OCI-M2 (cell line): ENCODE results near the gene CD48.

ENCODE experiments used
- DNase-seq: peaks from one replicate; lab custom pipeline; 2025; ENCODE audit not compliant: unreplicated experiment; lab: John Stamatoyannopoulos, UW

Gene CD48, protein sequence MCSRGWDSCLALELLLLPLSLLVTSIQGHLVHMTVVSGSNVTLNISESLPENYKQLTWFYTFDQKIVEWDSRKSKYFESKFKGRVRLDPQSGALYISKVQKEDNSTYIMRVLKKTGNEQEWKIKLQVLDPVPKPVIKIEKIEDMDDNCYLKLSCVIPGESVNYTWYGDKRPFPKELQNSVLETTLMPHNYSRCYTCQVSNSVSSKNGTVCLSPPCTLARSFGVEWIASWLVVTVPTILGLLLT

GRCh38 chr1:160711602-160712311, at the start of gene CD48:
CD48 (minus strand) TSS chr1:160711822; CDS start chr1:160711763, 59 bp downstream.
- DNase-seq: no peak

GRCh38 chr1:160761046-160761445, 49.4 kb upstream of the CD48 start:
- DNase-seq: no peak

DNA sequence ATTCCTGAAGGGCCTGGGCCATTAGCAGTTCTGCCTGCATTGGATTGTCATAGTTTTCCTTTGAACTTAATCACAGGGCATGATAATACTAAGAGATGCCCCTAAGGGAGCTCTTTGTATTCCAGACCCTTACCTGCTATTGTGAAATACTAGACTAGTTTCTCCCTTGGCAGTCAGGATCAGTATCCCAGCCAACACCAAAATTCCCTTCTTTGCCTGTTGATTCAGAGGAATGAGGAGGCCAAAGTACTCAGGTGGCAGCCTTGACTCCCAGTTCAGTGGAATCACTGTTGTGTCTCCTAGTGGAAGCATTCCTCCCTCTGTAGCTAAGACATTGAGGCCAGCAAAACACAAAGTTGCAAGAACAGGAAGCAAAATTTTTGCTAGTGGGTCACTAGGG, 48.1 kb upstream of the CD48 start:
- no peak for DNase-seq

DNA sequence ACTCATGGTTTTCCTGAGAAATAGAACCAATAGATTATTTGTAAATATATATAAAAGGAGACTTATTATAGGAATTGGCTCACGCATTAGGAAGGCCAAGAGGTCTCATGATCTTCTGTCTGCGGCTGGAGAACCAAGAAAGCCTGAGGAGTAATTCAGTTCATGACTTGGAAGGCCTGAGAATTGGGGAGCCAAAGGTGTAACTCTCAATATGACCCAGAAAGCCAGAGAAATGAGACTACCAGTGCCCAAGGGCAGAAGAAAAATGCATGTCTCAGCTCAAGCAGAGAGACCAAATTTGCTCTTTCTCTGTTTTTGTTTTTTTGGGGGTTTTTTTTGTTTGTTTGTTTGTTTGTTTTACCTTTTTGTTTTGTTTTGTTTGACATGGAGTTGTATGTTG, 46.9 kb upstream of the CD48 start:
- DNase-seq: no peak

GRCh38 chr1:160756849-160757201, 45.2 kb upstream of the CD48 start:
- no peak for DNase-seq

DNA sequence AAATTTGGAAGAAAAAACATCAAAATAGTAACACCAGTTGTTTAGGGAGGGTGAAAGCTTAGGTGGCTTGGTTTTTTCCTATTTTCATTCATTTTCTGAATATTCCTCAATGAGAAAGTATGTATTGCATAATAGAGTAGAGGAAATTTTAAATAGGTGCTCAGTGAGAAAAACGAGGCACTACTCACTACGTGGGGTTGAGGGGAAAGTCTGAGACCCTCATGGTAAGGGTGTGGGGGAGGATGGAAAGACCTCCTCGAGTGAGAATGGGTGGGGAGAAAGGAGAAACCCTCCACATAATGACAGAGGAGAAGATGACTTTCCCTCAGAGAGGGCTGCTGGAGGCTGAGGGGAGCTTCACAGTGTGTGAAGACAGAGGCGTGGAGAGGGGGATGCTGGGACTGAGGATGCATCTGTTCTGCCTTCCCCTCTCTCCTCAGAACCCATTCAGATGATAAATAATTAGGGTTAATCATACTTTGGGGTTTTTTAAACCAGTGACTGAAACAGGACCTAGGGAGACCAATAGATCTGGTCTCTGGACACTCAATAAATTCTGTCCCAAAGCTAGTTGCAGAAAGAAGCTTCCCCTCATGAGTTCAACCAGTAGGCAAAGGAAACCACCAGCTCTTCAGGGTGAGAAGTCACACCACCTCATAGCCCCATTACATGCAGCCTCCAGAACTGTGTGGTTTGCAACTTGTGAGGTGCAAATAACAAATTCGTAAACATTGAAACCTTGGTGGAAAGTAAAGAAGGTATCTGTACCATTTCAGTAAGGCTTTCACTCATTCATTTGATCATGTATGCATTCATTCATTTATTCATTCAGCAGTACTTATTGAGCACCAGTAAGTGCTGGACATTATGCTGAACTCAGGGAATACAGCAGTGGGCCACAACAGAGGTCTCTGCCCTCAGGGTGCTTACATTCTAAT, 44.6 kb upstream of the CD48 start:
- no peak for DNase-seq

DNA sequence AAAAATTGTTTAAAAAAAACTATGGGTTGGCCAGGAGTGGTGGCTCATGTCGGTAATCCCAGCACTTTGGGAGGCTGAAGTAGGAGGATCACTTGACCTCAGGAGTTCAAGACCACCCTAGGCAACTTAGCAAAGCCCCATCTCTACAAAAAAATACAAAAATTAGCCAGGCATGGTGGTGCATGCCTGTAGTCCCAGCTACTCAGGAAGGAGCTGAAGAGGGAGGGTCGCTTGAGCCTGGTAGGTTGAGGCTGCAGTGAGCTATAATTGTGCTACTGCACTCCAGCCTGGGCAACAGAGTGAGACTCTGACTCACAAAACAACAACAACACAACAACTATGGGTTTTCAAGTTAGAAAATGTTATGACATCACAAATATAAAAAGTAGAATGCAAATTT, 43.8 kb upstream of the CD48 start:
- DNase-seq: no peak

DNA sequence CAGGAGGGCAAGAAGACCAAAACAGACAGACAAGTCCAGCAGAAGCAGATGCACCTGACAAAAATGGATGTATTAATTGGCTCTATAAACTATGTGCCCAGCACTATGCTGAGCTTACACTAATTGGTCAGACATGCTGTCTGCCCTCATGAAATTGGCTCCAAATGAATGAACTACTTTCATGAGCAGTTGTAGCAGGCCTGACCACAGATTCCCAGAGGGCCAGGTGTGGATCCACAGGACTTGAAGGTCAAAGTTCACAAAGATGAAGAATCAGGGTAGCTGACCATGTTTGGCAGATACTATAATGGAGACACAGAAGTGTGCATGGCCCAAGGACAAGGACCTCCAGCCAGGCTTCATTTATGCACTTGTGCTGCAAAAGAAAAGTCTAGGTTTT, 42.0 kb upstream of the CD48 start:
- no peak for DNase-seq

DNA sequence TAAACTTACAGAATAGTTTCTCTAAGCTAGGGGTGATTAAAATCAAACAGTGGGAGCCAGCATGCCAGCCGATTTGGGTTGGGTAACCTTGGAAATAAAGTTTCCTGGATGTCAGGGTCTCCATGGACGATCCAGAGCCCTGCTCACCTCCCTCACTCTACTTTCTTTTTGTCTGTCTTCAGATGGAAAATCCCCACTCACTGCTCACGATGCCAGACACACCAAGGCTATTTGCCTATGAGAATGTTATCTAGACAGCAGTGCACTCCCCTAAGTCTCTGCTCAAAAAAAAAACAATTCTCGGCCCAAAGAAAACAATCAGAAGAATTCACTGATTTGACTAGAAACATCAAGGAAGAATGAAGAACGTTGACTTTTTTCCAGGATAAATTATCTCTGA, 41.3 kb upstream of the CD48 start:
- no peak for DNase-seq

DNA sequence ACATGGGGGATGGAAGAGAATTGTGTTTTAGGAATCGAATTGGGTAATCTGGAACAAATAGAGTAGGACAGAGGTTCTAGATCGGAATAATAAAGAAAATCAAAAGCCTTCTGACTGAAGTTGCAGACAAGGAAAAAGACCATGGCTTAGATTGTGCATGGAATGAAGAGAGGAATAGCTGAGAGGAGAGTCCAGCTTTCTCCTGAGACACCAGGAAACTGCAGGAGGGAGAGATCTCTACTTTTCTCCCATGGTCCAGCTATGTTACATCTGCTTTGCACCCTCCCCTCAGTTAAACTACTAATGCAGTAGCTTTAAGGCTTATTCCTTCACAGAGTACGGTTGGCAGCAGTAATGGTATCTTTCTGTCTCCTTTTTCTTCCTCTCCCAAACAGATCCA, 40.8 kb upstream of the CD48 start:
- no peak for DNase-seq

DNA sequence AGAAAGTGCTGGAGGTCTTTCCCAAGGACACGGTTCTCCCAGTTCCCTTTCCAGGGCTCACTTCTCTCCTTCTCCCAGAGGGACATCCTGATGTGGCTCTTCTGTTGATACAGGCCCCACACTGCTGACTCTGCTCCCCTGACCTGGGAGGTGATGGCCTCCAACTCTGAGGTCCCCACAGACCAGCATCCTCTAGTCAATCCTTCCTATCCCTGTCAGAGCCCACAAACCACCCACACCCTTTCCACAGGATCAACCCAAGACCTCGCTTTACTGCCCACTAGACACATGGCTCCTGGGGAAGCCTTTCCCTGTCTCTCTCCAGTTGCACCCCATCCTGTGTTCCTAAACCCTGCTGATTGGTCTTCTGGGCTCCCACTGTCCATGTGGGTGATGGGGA, 39.0 kb upstream of the CD48 start:
- DNase-seq: no peak

- no peak for DNase-seq
Observed at GRCh38 chr1:160748878-160749269, 37.3 kb upstream of the CD48 start.

GRCh38 chr1:160748181-160748877, 36.7 kb upstream of the CD48 start:
- DNase-seq: no peak

- no peak for DNase-seq
Observed at GRCh38 chr1:160747717-160748116, 36.1 kb upstream of the CD48 start.

DNA sequence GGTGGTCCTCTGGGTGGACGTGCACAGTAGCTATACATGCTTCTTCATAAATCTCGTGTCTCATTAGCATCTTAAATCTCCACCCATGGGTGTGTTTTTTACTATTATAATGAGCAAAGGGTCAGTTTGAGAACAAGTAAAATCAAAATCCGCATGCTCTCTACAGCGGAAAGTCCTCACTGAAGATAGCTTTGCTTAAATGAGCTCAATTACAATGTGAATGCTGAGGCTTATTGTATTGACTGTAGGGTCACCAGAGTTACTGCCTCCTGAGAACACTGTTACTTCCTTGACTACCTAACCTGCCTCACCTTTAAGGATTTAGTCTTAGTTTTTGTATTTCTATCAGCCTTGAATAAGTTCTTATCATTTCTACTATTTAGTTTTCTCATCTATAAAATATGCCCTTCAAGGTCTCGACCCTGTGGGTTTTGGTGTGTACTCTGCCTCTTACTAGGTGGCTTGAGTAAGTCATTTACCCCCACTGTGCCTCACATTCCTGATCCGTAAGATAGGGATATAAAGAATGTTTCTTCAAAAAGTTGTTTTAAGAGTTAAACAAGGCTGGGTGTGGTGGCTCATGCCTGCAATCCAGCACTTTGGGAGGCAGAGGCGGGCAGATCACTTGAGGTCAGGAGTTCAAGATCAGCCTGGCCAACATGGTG, 35.3 kb upstream of the CD48 start:
- DNase-seq: no peak

DNA sequence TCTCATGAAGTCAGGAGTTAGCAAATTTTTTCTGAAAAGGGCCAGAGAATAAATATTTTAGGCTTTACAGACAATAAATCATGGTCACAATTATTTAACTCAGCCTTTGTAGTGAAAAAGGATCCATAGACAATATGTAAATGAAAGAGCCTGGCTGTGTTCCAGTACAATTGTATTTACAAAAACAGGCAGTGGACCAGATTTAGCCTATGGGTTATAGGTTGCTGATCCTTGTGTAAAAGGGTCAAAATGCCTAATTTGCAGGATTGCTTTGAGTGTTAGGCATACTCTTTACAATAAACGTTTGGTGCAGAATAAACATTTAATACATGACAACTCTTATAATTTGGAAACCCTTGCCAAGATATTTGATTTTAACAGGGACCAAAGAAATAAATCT, 33.9 kb upstream of the CD48 start:
- DNase-seq: no peak

GRCh38 chr1:160744852-160745520, 33.4 kb upstream of the CD48 start:
- DNase-seq: no peak

GRCh38 chr1:160744199-160744851, 32.7 kb upstream of the CD48 start:
- DNase-seq: no peak

GRCh38 chr1:160743266-160743665, 31.6 kb upstream of the CD48 start:
- DNase-seq: no peak
